Esophagus squamous epithelium (tissue), 4 donors: ENCODE results near the gene NAALAD2.
"Not testable (repeated sequence)": the region's sequence is repeated elsewhere in the genome, so short reads cannot be mapped to it uniquely, and the experiment has no call there.

ENCODE experiments used
- CTCF ChIP-seq, 6 experiments: fragments of 450-650 bp in 4 of 6; fragments of 200-600 bp in 2 of 6; sonication (generic) in 2 of 6; IDR thresholded peaks; one replicate each; pipeline ENCODE4 v1.5.1; 2016 to 2019; ENCODE audit warnings: antibody characterized with exemption in 6 of 6, mild to moderate bottlenecking in 4 of 6, moderate library complexity in 4 of 6
- POLR2A ChIP-seq, 4 donors: fragments of 450-650 bp; IDR thresholded peaks; one replicate each; pipeline ENCODE4 v1.6.1; 2017; ENCODE audit warnings: antibody characterized with exemption in 4 of 4, mild to moderate bottlenecking in 4 of 4, moderate library complexity in 3 of 4

- not testable (repeated sequence) for TF ChIP-seq CTCF, POLR2A (IDR thresholded peaks at IDR 0.05)
Measured at GRCh38 chr11:90088731-90089130, 45.7 kb upstream of the NAALAD2 start.
